ENCODE data around the gene CLOCK. TPM values are rescaled to one million over a fixed set of nuclear protein-coding genes. Genes with fewer than 3 reads are reported as not detected.
A peak's percentile ranks its signal among the peaks of the same experiment; 100 is the strongest.

Gene CLOCK
- total RNA-seq, 1 experiment from 2014 or later: 37.6 TPM

DNA sequence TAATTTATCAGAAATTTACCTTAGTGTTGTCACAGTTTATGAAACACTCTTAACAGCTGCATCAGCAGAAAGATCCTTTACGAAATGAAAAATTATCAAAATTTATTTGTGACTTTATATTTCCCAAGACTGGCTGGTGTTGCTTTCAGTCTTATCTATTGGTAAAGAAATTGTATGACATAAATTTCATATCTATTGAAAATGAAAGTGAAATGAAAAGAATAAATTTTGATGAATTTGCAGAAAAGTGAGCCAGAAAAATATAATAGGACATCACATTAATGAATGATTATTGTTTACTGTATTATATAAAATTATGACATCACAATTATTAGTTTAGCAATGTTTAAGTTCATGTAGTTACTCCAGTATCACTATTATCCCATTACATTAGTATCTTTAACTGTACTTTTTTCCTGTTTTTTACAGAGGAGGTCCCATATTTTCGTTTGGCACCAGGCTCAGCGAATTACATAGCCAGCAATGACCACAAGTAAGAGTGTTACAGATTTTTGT, 164.2 kb downstream of the CLOCK start:
- DNase-seq (ENCODE audit: unreplicated experiment): no peak
- ChIA-PET CTCF (no interaction called here), POLR2A (no interaction called here)
- Mint-ChIP-seq H3K27ac (ENCODE audit: low read depth, unreplicated experiment) (no peak overlapping the region), H3K4me3 (ENCODE audit: unreplicated experiment) (no peak overlapping the region), H3K4me1 (ENCODE audit: insufficient read depth, unreplicated experiment) (peaks cover 8% of the 10 kb centered on the region), H3K27me3 (ENCODE audit: insufficient read depth, unreplicated experiment) (no peaks in the 10 kb centered on the region), H3K9me3 (ENCODE audit: unreplicated experiment) (no peaks in the 10 kb centered on the region), H3K36me3 (ENCODE audit: insufficient read depth, unreplicated experiment) (no peaks in the 10 kb centered on the region)
- intact Hi-C loops (cut with micrococcal nuclease): no loop called here
- TF ChIP-seq CTCF (IDR thresholded peaks at IDR 0.05; ENCODE audit: unreplicated experiment): no peak
- BruUV-seq (replicated peaks): no TSS peak

DNA sequence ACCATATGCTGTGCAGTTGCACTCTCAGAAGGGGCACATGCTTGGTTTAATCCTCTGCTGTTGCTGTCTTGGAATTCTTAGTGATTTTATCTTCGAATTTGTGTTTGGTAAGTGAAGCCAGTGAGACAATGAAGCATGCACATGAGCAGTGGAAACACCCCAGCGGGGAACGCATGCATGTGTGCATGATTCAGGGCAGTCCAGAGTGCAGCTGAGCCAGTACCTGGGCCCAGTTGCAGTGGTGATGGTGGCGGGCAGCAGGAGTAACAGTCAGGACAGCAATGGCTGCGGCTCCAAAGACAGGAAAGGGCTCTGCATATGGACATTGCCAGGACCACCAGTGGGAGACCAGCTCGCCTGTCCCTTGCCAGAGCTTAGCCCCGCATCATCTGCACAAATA, 165.2 kb downstream of the CLOCK start:
- intact Hi-C loops (cut with micrococcal nuclease): no loop called here
- H3K27ac Mint-ChIP-seq (ENCODE audit: low read depth, unreplicated experiment): no peak overlapping the region
- H3K27me3 Mint-ChIP-seq (ENCODE audit: insufficient read depth, unreplicated experiment): no peaks in the 10 kb centered on the region
- BruUV-seq (replicated peaks): no TSS peak
- H3K36me3 Mint-ChIP-seq (ENCODE audit: insufficient read depth, unreplicated experiment): no peaks in the 10 kb centered on the region
- no peaks in the 10 kb centered on the region for H3K9me3 Mint-ChIP-seq (ENCODE audit: unreplicated experiment)
- TF ChIP-seq CTCF (IDR thresholded peaks at IDR 0.05; ENCODE audit: unreplicated experiment): no peak
- H3K4me1 Mint-ChIP-seq (ENCODE audit: insufficient read depth, unreplicated experiment): peaks cover 8% of the 10 kb centered on the region
- DNase-seq (ENCODE audit: unreplicated experiment): no peak
- H3K4me3 Mint-ChIP-seq (ENCODE audit: unreplicated experiment): no peak overlapping the region
- POLR2A ChIA-PET: no interaction called here
- CTCF ChIA-PET: no interaction called here

GRCh38 chr4:55380576-55380975, 166.1 kb downstream of the CLOCK start:
- Mint-ChIP-seq H3K36me3 (ENCODE audit: insufficient read depth, unreplicated experiment) (no peaks in the 10 kb centered on the region), H3K4me1 (ENCODE audit: insufficient read depth, unreplicated experiment) (peaks cover 8% of the 10 kb centered on the region), H3K4me3 (ENCODE audit: unreplicated experiment) (no peak overlapping the region), H3K27me3 (ENCODE audit: insufficient read depth, unreplicated experiment) (no peaks in the 10 kb centered on the region), H3K9me3 (ENCODE audit: unreplicated experiment) (no peaks in the 10 kb centered on the region), H3K27ac (ENCODE audit: low read depth, unreplicated experiment) (no peak overlapping the region)
- ChIA-PET CTCF (interaction anchor here (0.5 kb wide), 1 partner anchor 15 kb away, joined by 3 read pairs; the partner anchor contains the start of gene TMEM165), POLR2A (interaction anchor here (5.1 kb wide), 1 partner anchor 16 kb away, joined by 66 read pairs; the partner anchor contains the start of gene TMEM165)
- DNase-seq (ENCODE audit: unreplicated experiment): no peak
- no TSS peak for BruUV-seq (replicated peaks)
- intact Hi-C loops (cut with micrococcal nuclease): no loop called here
- no peak for TF ChIP-seq CTCF (IDR thresholded peaks at IDR 0.05; ENCODE audit: unreplicated experiment)

DNA sequence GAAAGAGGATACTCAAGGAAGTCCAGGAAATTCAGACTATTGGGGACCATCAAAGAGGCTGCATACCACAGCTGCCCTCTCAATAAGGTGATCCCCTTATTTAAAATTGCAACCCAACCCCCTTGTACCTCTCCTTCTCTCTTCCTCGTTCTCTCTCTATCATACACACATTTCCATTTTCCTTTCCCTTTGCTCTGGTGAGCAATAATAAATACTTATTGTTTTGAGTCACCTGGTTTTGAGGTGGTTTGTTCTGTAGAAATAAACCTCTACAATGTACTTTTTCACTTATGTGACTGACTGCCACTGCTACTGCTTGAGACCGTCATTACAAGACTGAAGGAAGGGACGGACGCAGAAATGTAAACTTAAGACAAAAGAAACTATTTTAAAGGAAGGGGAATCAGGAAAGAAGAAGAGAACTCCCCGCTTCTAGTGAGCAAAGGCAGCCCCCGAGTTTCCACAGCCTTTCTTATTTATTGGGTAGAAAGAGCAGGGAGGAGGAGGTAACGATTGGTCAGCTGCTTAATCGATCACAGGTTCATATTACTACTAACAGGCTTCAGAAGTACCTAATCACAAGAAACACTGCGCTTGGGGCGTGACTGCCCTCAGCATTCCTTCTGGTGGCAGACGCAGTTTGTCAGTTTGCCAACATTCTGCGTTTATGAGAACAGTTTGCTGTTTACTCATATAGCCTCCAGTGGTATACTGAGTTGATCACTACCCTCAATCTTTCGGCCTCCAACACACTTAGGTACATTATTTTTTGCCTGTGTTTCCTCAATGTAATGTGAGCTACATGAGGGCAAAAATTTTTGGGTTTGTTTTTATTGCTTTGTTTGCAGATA, 167.9 kb downstream of the CLOCK start:
- ChIA-PET CTCF (interaction anchor here (0.6 to 2.9 kb wide), 3 partner anchors 33 to 378 kb away, joined by 3 to 18 read pairs (median 4); partner anchors contain the start of gene SRD5A3), POLR2A (interaction anchor here (0.7 to 5.1 kb wide), 11 partner anchors 9 to 167 kb away, joined by 3 to 66 read pairs (median 4); partner anchors contain the start of genes SRD5A3 and TMEM165)
- TF ChIP-seq CTCF (IDR thresholded peaks at IDR 0.05; ENCODE audit: unreplicated experiment): no peak
- H3K36me3 Mint-ChIP-seq (ENCODE audit: insufficient read depth, unreplicated experiment): no peaks in the 10 kb centered on the region
- intact Hi-C loops (cut with micrococcal nuclease): loop anchor here (2.0 kb wide), 1 partner anchor 18 kb away; no protein-coding TSS in a partner anchor
- no peaks in the 10 kb centered on the region for H3K9me3 Mint-ChIP-seq (ENCODE audit: unreplicated experiment)
- peak overlapping the region; percentile 81 for H3K27ac Mint-ChIP-seq (ENCODE audit: low read depth, unreplicated experiment)
- BruUV-seq (replicated peaks): no TSS peak
- H3K4me3 Mint-ChIP-seq (ENCODE audit: unreplicated experiment): peak overlapping the region; percentile 56
- peaks cover 8% of the 10 kb centered on the region for H3K4me1 Mint-ChIP-seq (ENCODE audit: insufficient read depth, unreplicated experiment)
- peak; percentile 85 for DNase-seq (ENCODE audit: unreplicated experiment)
- H3K27me3 Mint-ChIP-seq (ENCODE audit: insufficient read depth, unreplicated experiment): no peaks in the 10 kb centered on the region
